Loucy (cell line): ENCODE measurements around the gene GPR15LG.

ENCODE experiments used
- H2AFZ ChIP-seq: fragments of 200-600 bp; sonication (generic); 2 replicates; pipeline ENCODE4 v1.6.0; 2016; ENCODE audit warnings: antibody characterized with exemption, mild to moderate bottlenecking, low read length, moderate library complexity
- H3F3A ChIP-seq: fragments of 200-600 bp; 2 replicates; pipeline ENCODE4 v1.6.0; 2016; ENCODE audit warnings: antibody characterized with exemption, low read depth, mild to moderate bottlenecking
- H3K27me3 ChIP-seq: fragments of 200-600 bp; sonication (generic); 2 replicates; pipeline ENCODE4 v1.6.1; 2014; ENCODE audit warnings: low read length, mild to moderate bottlenecking; ENCODE audit not compliant: insufficient read depth, poor library complexity, severe bottlenecking
- H3K36me3 ChIP-seq: fragments of 200-600 bp; sonication (generic); 2 replicates; pipeline ENCODE4 v1.6.1; 2016; ENCODE audit warnings: low read length; ENCODE audit not compliant: insufficient read depth
- H3K4me1 ChIP-seq: fragments of 200-600 bp; sonication (generic); 2 replicates; pipeline ENCODE4 v1.5.1; 2014; ENCODE audit warnings: low read length, mild to moderate bottlenecking; ENCODE audit not compliant: insufficient read depth, poor library complexity, severe bottlenecking
- H3K4me2 ChIP-seq: fragments of 200-600 bp; sonication (generic); 2 replicates; pipeline ENCODE4 v1.6.0; 2014; ENCODE audit warnings: antibody characterized with exemption, low read length, low read depth, mild to moderate bottlenecking; ENCODE audit not compliant: poor library complexity, severe bottlenecking
- H3K4me3 ChIP-seq: fragments of 200-600 bp; sonication (generic); 2 replicates; pipeline ENCODE4 v1.5.1; 2014; ENCODE audit warnings: low read length, mild to moderate bottlenecking, mixed read lengths; ENCODE audit not compliant: poor library complexity, severe bottlenecking
- H3K79me2 ChIP-seq: fragments of 200-600 bp; sonication (generic); 2 replicates; pipeline ENCODE4 v1.6.1; 2014; ENCODE audit warnings: low read length; ENCODE audit not compliant: insufficient read depth
- H3K9ac ChIP-seq: fragments of 200-600 bp; sonication (generic); 2 replicates; pipeline ENCODE4 v1.6.0; 2014; ENCODE audit warnings: mild to moderate bottlenecking, low read depth, low read length, moderate library complexity; ENCODE audit not compliant: poor library complexity, severe bottlenecking
- H3K9me2 ChIP-seq: fragments of 200-600 bp; sonication (generic); replicated peaks from 2 replicates; pipeline ENCODE4 v1.6.1; 2016; ENCODE audit warnings: low read depth, low read length, mixed read lengths
- H3K9me3 ChIP-seq: fragments of 200-600 bp; sonication (generic); 2 replicates; pipeline ENCODE4 v1.6.1; 2014; ENCODE audit warnings: mild to moderate bottlenecking, antibody characterized with exemption, low read length, low read depth; ENCODE audit not compliant: insufficient read depth
- H4K20me1 ChIP-seq: fragments of 200-600 bp; sonication (generic); 2 replicates; pipeline ENCODE4 v1.6.0; 2014; ENCODE audit warnings: antibody characterized with exemption, low read length, mild to moderate bottlenecking; ENCODE audit not compliant: insufficient read depth, poor library complexity, severe bottlenecking
- CTCF ChIP-seq: fragments of 200-600 bp; sonication (generic); conservative IDR thresholded peaks from 2 replicates; pipeline ENCODE4 v1.5.1; 2014; ENCODE audit warnings: mild to moderate bottlenecking, antibody characterized with exemption, low read length
- EZH2phosphoT487 ChIP-seq: fragments of 200-600 bp; IDR thresholded peaks from 2 replicates; pipeline ENCODE4 v1.6.1; 2018; ENCODE audit warnings: antibody characterized with exemption, mild to moderate bottlenecking, moderate library complexity, borderline replicate concordance

The GPR15LG gene

DNA sequence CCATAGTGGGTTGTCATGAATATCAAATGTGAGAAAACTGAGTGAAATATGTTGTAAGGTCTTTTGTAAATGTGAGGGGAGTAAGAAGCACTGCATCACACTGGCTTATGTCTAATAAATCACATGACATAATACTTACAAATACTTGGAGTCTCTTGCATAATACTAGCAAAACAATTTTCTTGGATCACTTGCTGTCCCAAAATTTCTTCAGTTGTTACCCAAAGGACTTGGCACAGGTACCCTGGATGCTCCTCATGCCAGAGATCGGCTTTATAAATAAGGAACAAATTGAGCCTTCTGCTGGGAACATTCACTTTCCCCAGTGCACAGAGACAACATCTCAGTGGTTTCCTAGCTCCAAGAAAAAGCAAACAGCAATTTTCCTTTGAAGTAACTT, 56.8 kb downstream of the GPR15LG start:
- H3K79me2 ChIP-seq, result no peaks in the 10 kb centered on the region
- H4K20me1 ChIP-seq, result no peaks in the 10 kb centered on the region
- no peaks in the 10 kb centered on the region for H3K36me3 ChIP-seq
- H3K4me2 ChIP-seq, result no peak overlapping the region
- H3K4me3 ChIP-seq, result no peak overlapping the region
- H2AFZ ChIP-seq, result no peak overlapping the region
- H3K9me2 ChIP-seq, result no peaks in the 10 kb centered on the region
- no peaks in the 10 kb centered on the region for H3K4me1 ChIP-seq
- no peaks in the 10 kb centered on the region for H3K9me3 ChIP-seq
- no peaks in the 10 kb centered on the region for H3F3A ChIP-seq
- TF ChIP-seq CTCF (no peak), EZH2phosphoT487 (no peak)
- H3K27me3 ChIP-seq, result no peaks in the 10 kb centered on the region
- no peak overlapping the region for H3K9ac ChIP-seq

GRCh38 chr10:84232376-84232775, 58.8 kb downstream of the GPR15LG start:
- TF ChIP-seq EZH2phosphoT487 (no peak), CTCF (no peak)
- Histone ChIP-seq H3K4me3 (no peak overlapping the region), H3K4me1 (no peaks in the 10 kb centered on the region), H4K20me1 (no peaks in the 10 kb centered on the region), H2AFZ (no peak overlapping the region), H3F3A (no peaks in the 10 kb centered on the region), H3K9ac (no peak overlapping the region), H3K27me3 (no peaks in the 10 kb centered on the region), H3K9me2 (no peaks in the 10 kb centered on the region), H3K36me3 (no peaks in the 10 kb centered on the region), H3K4me2 (no peak overlapping the region), H3K9me3 (no peaks in the 10 kb centered on the region), H3K79me2 (no peaks in the 10 kb centered on the region)

DNA sequence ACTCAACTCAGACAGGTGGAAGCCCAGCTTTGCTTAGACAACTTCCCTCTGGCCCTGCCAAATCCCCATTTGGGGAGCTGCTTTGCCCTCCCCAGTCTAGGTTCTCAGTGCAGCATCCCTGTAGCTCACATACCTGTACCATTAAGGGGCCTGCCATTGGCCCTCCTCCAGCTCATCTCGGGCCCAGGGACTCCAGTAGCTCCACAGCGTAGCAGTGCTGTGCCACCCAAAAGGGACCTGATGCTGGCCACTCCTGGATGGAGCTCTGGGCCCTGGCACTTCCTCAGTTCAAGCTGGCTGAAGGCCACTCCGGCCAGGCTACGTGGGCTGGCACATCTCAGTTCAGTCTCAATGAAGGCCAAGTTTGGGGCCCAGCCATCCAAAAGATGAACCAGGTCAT, 60.3 kb downstream of the GPR15LG start:
- H3K9ac ChIP-seq, result no peak overlapping the region
- no peak overlapping the region for H3K4me2 ChIP-seq
- no peaks in the 10 kb centered on the region for H3K27me3 ChIP-seq
- H3K79me2 ChIP-seq, result no peaks in the 10 kb centered on the region
- H3K4me1 ChIP-seq, result no peaks in the 10 kb centered on the region
- no peak overlapping the region for H2AFZ ChIP-seq
- H3K9me2 ChIP-seq, result no peaks in the 10 kb centered on the region
- no peaks in the 10 kb centered on the region for H3F3A ChIP-seq
- no peaks in the 10 kb centered on the region for H3K9me3 ChIP-seq
- no peak for TF ChIP-seq CTCF
- TF ChIP-seq EZH2phosphoT487, result no peak
- H4K20me1 ChIP-seq, result no peaks in the 10 kb centered on the region
- no peak overlapping the region for H3K4me3 ChIP-seq
- no peaks in the 10 kb centered on the region for H3K36me3 ChIP-seq
